HCT116 (cell line): ENCODE measurements around the gene ALDH1A1. TPM values are rescaled to one million over a fixed set of nuclear protein-coding genes. Genes with fewer than 3 reads are reported as not detected.

Experiments
- ATAC-seq: fragments of 200-7000 bp; cut with Tn5 transposase; 2 replicates; pipeline ENCODE4 v1.9.1; 2020; ENCODE audit warnings: mild to moderate bottlenecking, moderate library complexity
- BruUV-seq: library from RNA; stranded (reverse); fragments of 400-500 nt; replicated peaks from 2 replicates; lab custom pipeline; 2021; lab: Mats Ljungman, UMichigan
- CTCF ChIA-PET: fragments of 300-600 bp; sonication (Branson Sonifier 250); formaldehyde crosslinking; loops from one replicate; lab custom pipeline; 2021; ENCODE audit warnings: antibody characterized with exemption; lab: Charles Lee
- POLR2A ChIA-PET: fragments of 300-600, 350-600 bp; sonication (Branson Sonifier 250); formaldehyde crosslinking; loops from one replicate; lab custom pipeline; 2021; ENCODE audit warnings: antibody characterized with exemption; lab: Charles Lee
- RAD21 ChIA-PET, 2 experiments: fragments of 300-600 bp; sonication (Branson Sonifier 250); formaldehyde crosslinking; loops; one replicate each; lab custom pipeline; 2023; ENCODE audit warnings: low total read pairs in 2 of 2; ENCODE audit not compliant: uncharacterized antibody in 2 of 2, unreplicated experiment in 2 of 2, low non-redundant PET in 1 of 2; lab: Charles Lee
- DNase-seq: peaks from one replicate; pipeline ENCODE4 v3.0.0-alpha.2; 2010; ENCODE audit warnings: low read depth, low spot score
- H2AFZ ChIP-seq: fragments of 200-600 bp; shearing (Covaris generic), sonication (generic); 2 replicates; pipeline ENCODE4 v1.6.1; 2017; ENCODE audit warnings: low read depth, mixed run types, mixed read lengths, antibody characterized with exemption, low read length; ENCODE audit not compliant: poor library complexity, severe bottlenecking
- H3K27ac ChIP-seq: 2 replicates; pipeline ENCODE4 v1.5.1; 2012; ENCODE audit warnings: low read depth, low read length
- H3K27me3 ChIP-seq: fragments of 200-600 bp; sonication (generic); 2 replicates; pipeline ENCODE4 v1.6.1; 2016; ENCODE audit warnings: mixed run types, low read length, mixed read lengths; ENCODE audit not compliant: insufficient read depth
- H3K36me3 ChIP-seq, 2 experiments: fragments of 200-500 bp in 1 of 2; fragments of 200-600 bp in 1 of 2; sonication (Bioruptor generic) in 1 of 2; sonication (generic) in 1 of 2; 2 replicates each; pipeline versions ENCODE4 v1.5.1 to v1.6.1; 2014 to 2016; ENCODE audit warnings: low read length in 2 of 2, inconsistent platforms in 1 of 2, mixed read lengths in 1 of 2, mixed run types in 1 of 2; ENCODE audit not compliant: insufficient read depth in 2 of 2, control insufficient read depth in 1 of 2
- H3K4me1 ChIP-seq, 2 experiments: fragments of 200-600 bp in 1 of 2; sonication (generic) in 1 of 2; 2 replicates each; pipeline versions ENCODE4 v1.5.1 to v1.6.1; 2012 to 2017; ENCODE audit warnings: low read length in 2 of 2, inconsistent platforms in 1 of 2, mild to moderate bottlenecking in 1 of 2, mixed read lengths in 1 of 2, mixed run types in 1 of 2, moderate library complexity in 1 of 2; ENCODE audit not compliant: insufficient read depth in 2 of 2, control insufficient read depth in 1 of 2
- H3K4me2 ChIP-seq: fragments of 200-600 bp; sonication (generic); 2 replicates; pipeline ENCODE4 v1.6.1; 2017; ENCODE audit warnings: mixed run types, low read length, mixed read lengths
- H3K4me3 ChIP-seq, 2 experiments: fragments of 200-600 bp in 1 of 2; sonication (generic) in 1 of 2; replicated peaks in 1 of 2; 2 replicates each; pipeline ENCODE4 v1.5.1; 2011 to 2016; ENCODE audit warnings: low read length in 2 of 2, control low read depth in 1 of 2, low read depth in 1 of 2, mild to moderate bottlenecking in 1 of 2, mixed read lengths in 1 of 2, mixed run types in 1 of 2
- H3K79me2 ChIP-seq: fragments of 200-600 bp; sonication (generic); 2 replicates; pipeline ENCODE4 v1.6.1; 2017; ENCODE audit warnings: mild to moderate bottlenecking, mixed run types, low read length, moderate library complexity, mixed read lengths; ENCODE audit not compliant: insufficient read depth
- H3K9ac ChIP-seq: fragments of 200-600 bp; sonication (generic); 2 replicates; pipeline ENCODE4 v1.6.1; 2016; ENCODE audit warnings: low read length, mixed read lengths
- H3K9me2 ChIP-seq: fragments of 200-600 bp; sonication (generic), shearing (Covaris generic); 2 replicates; pipeline ENCODE4 v1.6.1; 2017; ENCODE audit warnings: mixed run types, mild to moderate bottlenecking, moderate library complexity; ENCODE audit not compliant: insufficient read depth
- H3K9me3 ChIP-seq, 2 experiments: fragments of 200-500 bp in 1 of 2; fragments of 200-600 bp in 1 of 2; sonication (Bioruptor generic) in 1 of 2; sonication (generic) in 1 of 2; 2 replicates each; pipeline ENCODE4 v1.6.1; 2014 to 2017; ENCODE audit warnings: low read length in 2 of 2, mixed read lengths in 2 of 2, inconsistent platforms in 1 of 2, low read depth in 1 of 2, mild to moderate bottlenecking in 1 of 2, mixed run types in 1 of 2, moderate library complexity in 1 of 2; ENCODE audit not compliant: control insufficient read depth in 1 of 2, insufficient read depth in 1 of 2
- H4K20me1 ChIP-seq: fragments of 200-600 bp; sonication (generic), shearing (Covaris generic); 2 replicates; pipeline ENCODE4 v1.6.1; 2017; ENCODE audit warnings: mixed run types, mild to moderate bottlenecking, moderate library complexity; ENCODE audit not compliant: insufficient read depth
- ATF3 ChIP-seq: IDR thresholded peaks from 2 replicates; pipeline ENCODE4 v1.6.1; 2012
- CBX3 ChIP-seq: IDR thresholded peaks from 2 replicates; pipeline ENCODE4 v1.6.1; 2012; ENCODE audit warnings: low read depth
- CTCF ChIP-seq, 3 experiments: fragments of 200-600 bp in 1 of 3; sonication (generic) in 1 of 3; IDR thresholded peaks in 2 of 3; conservative IDR thresholded peaks in 1 of 3; 2 replicates each; pipeline ENCODE4 v1.5.1; 2012 to 2017; ENCODE audit warnings: low read depth in 2 of 3, low read length in 2 of 3, antibody characterized with exemption in 1 of 3, borderline replicate concordance in 1 of 3, control low read depth in 1 of 3, mild to moderate bottlenecking in 1 of 3, mixed read lengths in 1 of 3, mixed run types in 1 of 3, moderate library complexity in 1 of 3; ENCODE audit not compliant: insufficient read depth in 1 of 3
- EGR1 ChIP-seq: IDR thresholded peaks from 2 replicates; pipeline ENCODE4 v1.6.1; 2012; ENCODE audit warnings: low read depth
- ELF1 ChIP-seq: IDR thresholded peaks from 2 replicates; pipeline ENCODE4 v1.6.1; 2012; ENCODE audit warnings: low read depth, borderline replicate concordance
- EZH2phosphoT487 ChIP-seq: fragments of 200-600 bp; IDR thresholded peaks from 2 replicates; pipeline ENCODE4 v1.6.1; 2018; ENCODE audit warnings: antibody characterized with exemption, borderline replicate concordance
- FOSL1 ChIP-seq: IDR thresholded peaks from 2 replicates; pipeline ENCODE4 v1.6.1; 2012; ENCODE audit warnings: low read depth
- JUND ChIP-seq: IDR thresholded peaks from 2 replicates; pipeline ENCODE4 v1.6.1; 2012
- MAX ChIP-seq: IDR thresholded peaks from 2 replicates; pipeline ENCODE4 v1.6.1; 2012
- POLR2AphosphoS5 ChIP-seq: IDR thresholded peaks from 2 replicates; pipeline ENCODE4 v1.6.1; 2011; ENCODE audit warnings: mild to moderate bottlenecking, low read depth, low read length, moderate library complexity
- RAD21 ChIP-seq: IDR thresholded peaks from 2 replicates; pipeline ENCODE4 v1.6.1; 2012; ENCODE audit warnings: low read depth, mild to moderate bottlenecking
- REST ChIP-seq: IDR thresholded peaks from 2 replicates; pipeline ENCODE4 v1.6.1; 2012; ENCODE audit warnings: low read depth
- SIN3A ChIP-seq: IDR thresholded peaks from 2 replicates; pipeline ENCODE4 v1.6.1; 2012; ENCODE audit warnings: low read depth
- SP1 ChIP-seq: IDR thresholded peaks from 2 replicates; pipeline ENCODE4 v1.6.1; 2012; ENCODE audit warnings: low read depth
- SRF ChIP-seq: IDR thresholded peaks from 2 replicates; pipeline ENCODE4 v1.6.1; 2012; ENCODE audit warnings: low read depth
- TCF7L2 ChIP-seq: IDR thresholded peaks from 2 replicates; pipeline ENCODE4 v1.7.0; 2011; ENCODE audit warnings: borderline replicate concordance, inconsistent platforms; ENCODE audit not compliant: insufficient read depth, insufficient read length; ENCODE audit errors: extremely low read depth
- YY1 ChIP-seq: IDR thresholded peaks from 2 replicates; pipeline ENCODE4 v1.6.1; 2011; ENCODE audit warnings: low read length, low read depth, moderate library complexity, mild to moderate bottlenecking; ENCODE audit not compliant: insufficient replicate concordance; ENCODE audit errors: extremely low read depth
- ZFX ChIP-seq: fragments of 450-650 bp; IDR thresholded peaks from 2 replicates; pipeline ENCODE4 v1.6.1; 2017
- ZNF274 ChIP-seq: fragments of 200-500 bp; sonication (Bioruptor generic); IDR thresholded peaks from 2 replicates; pipeline ENCODE4 v1.6.1; 2014; ENCODE audit warnings: mild to moderate bottlenecking, low read depth, low read length, inconsistent platforms
- intact Hi-C: fragments of 100-400 bp; cut with micrococcal nuclease; formaldehyde crosslinking; loops from 2 replicates; pipeline ENCODE4 v1.10.0; 2022
- total RNA-seq: library from RNA; stranded (reverse); gene quantifications from one replicate; pipeline ENCODE4 v1.2.1, GENCODE V29; 2021; ENCODE audit not compliant: unreplicated experiment

ALDH1A1 gene
- total RNA-seq, 1 experiment from 2014 or later: 0.44 TPM

GRCh38 chr9:72984991-72985390 is 32.1 kb upstream of the ALDH1A1 start:
- Histone ChIP-seq H3K9me2 (no peaks in the 10 kb centered on the region), H3K27me3 (no peaks in the 10 kb centered on the region), H3K9ac (no peak overlapping the region), H4K20me1 (no peaks in the 10 kb centered on the region), H3K9me3 (no peaks in the 10 kb centered on the region), H3K4me2 (no peak overlapping the region), H3K27ac (no peak overlapping the region), H3K4me1 (no peaks in the 10 kb centered on the region), H3K36me3 (no peaks in the 10 kb centered on the region), H3K79me2 (no peaks in the 10 kb centered on the region), H2AFZ (no peak overlapping the region), H3K4me3 (no peak overlapping the region)
- RAD21 ChIA-PET: no interaction called here
- intact Hi-C loops: no loop called here
- DNase-seq: no peak
- no TSS peak for BruUV-seq
- CTCF ChIA-PET: no interaction called here
- POLR2A ChIA-PET: no interaction called here
- TF ChIP-seq CTCF (IDR thresholded peaks at IDR 0.05 in 2 of 3, conservative IDR thresholded peaks at IDR 0.05 in 1 of 3; ENCODE audit: borderline replicate concordance in 1 of 3, insufficient read depth in 1 of 3, low read depth in 2 of 3, low read length in 2 of 3) (no peak), ZNF274 (no peak), JUND (no peak), SRF (no peak), ELF1 (no peak), FOSL1 (no peak), ATF3 (no peak), CBX3 (no peak), POLR2AphosphoS5 (no peak), TCF7L2 (no peak), SP1 (no peak), EZH2phosphoT487 (no peak), MAX (no peak), REST (no peak), RAD21 (no peak), YY1 (no peak), EGR1 (no peak), SIN3A (no peak), ZFX (no peak)
- no peak for ATAC-seq
